DOHH2 (cell line): Measurements from ENCODE around the gene STARD3NL.

ENCODE experiments used
- H3F3A ChIP-seq: fragments of 200-600 bp; sonication (generic), shearing (Covaris generic); 2 replicates; pipeline ENCODE4 v1.6.0; 2016; ENCODE audit warnings: antibody characterized with exemption, mild to moderate bottlenecking; ENCODE audit not compliant: control insufficient read depth, insufficient read depth
- H3K27ac ChIP-seq: fragments of 200-600 bp; sonication (generic); 2 replicates; pipeline ENCODE4 v1.5.1; 2014; ENCODE audit warnings: low read depth, mild to moderate bottlenecking, low read length, moderate library complexity
- H3K27me3 ChIP-seq: fragments of 200-600 bp; sonication (generic); 2 replicates; pipeline ENCODE4 v1.6.1; 2014; ENCODE audit warnings: mild to moderate bottlenecking, low read length, mixed read lengths; ENCODE audit not compliant: control insufficient read depth
- H3K36me3 ChIP-seq: fragments of 200-600 bp; sonication (generic); 2 replicates; pipeline ENCODE4 v1.6.1; 2014; ENCODE audit warnings: mild to moderate bottlenecking, low read length, moderate library complexity, mixed read lengths; ENCODE audit not compliant: control insufficient read depth
- H3K4me1 ChIP-seq: fragments of 200-600 bp; sonication (generic); 2 replicates; pipeline ENCODE4 v1.6.1; 2014; ENCODE audit warnings: mild to moderate bottlenecking, low read length, mixed read lengths; ENCODE audit not compliant: control insufficient read depth
- H3K4me2 ChIP-seq: fragments of 200-600 bp; sonication (generic); 2 replicates; pipeline ENCODE4 v1.6.0; 2014; ENCODE audit warnings: mild to moderate bottlenecking, low read length, moderate library complexity
- H3K4me3 ChIP-seq: fragments of 200-600 bp; sonication (generic); 2 replicates; pipeline ENCODE4 v1.5.1; 2014; ENCODE audit warnings: mild to moderate bottlenecking, low read length, mixed read lengths
- H3K79me2 ChIP-seq: fragments of 200-600 bp; sonication (generic); 2 replicates; pipeline ENCODE4 v1.6.1; 2014; ENCODE audit warnings: mild to moderate bottlenecking, low read length, mixed read lengths; ENCODE audit not compliant: control insufficient read depth
- H3K9me2 ChIP-seq: fragments of 200-600 bp; sonication (generic); replicated peaks from 2 replicates; pipeline ENCODE4 v1.6.1; 2014; ENCODE audit warnings: mild to moderate bottlenecking, low read length, mixed read lengths; ENCODE audit not compliant: control insufficient read depth
- H3K9me3 ChIP-seq: fragments of 200-600 bp; sonication (generic); 2 replicates; pipeline ENCODE4 v1.6.1; 2014; ENCODE audit warnings: antibody characterized with exemption, low read length, mixed read lengths; ENCODE audit not compliant: control insufficient read depth, insufficient read depth
- H4K20me1 ChIP-seq: fragments of 200-600 bp; sonication (generic); 2 replicates; pipeline ENCODE4 v1.6.0; 2014; ENCODE audit warnings: low read depth, mild to moderate bottlenecking, antibody characterized with exemption, low read length, moderate library complexity; ENCODE audit not compliant: control insufficient read depth, insufficient read depth
- CTCF ChIP-seq: fragments of 200-600 bp; sonication (generic); IDR thresholded peaks from one replicate; pipeline ENCODE4 v1.5.1; 2014; ENCODE audit warnings: antibody characterized with exemption, mild to moderate bottlenecking, low read depth, low read length; ENCODE audit not compliant: poor library complexity, severe bottlenecking
- EZH2phosphoT487 ChIP-seq: fragments of 200-600 bp; sonication (generic); IDR thresholded peaks from 2 replicates; pipeline ENCODE4 v1.6.1; 2017; ENCODE audit warnings: borderline replicate concordance, mild to moderate bottlenecking, antibody characterized with exemption, low read length, moderate library complexity, mixed read lengths

Gene STARD3NL

GRCh38 chr7:38199782-38200181 lies 21.7 kb downstream of the STARD3NL start:
- Histone ChIP-seq H3K9me3 (no peaks in the 10 kb centered on the region), H3K4me3 (no peak overlapping the region), H3K9me2 (no peaks in the 10 kb centered on the region), H3K4me2 (no peak overlapping the region), H3K27me3 (no peaks in the 10 kb centered on the region), H3K36me3 (0 out of 2 replicates have a peak, but pooled peaks cover 3% of the 10 kb centered on the region), H3K4me1 (no peaks in the 10 kb centered on the region), H3K27ac (no peak overlapping the region), H4K20me1 (no peaks in the 10 kb centered on the region), H3K79me2 (peaks cover 24% of the 10 kb centered on the region), H3F3A (no peaks in the 10 kb centered on the region)
- TF ChIP-seq CTCF (no peak), EZH2phosphoT487 (no peak)

GRCh38 chr7:38206071-38206470 lies 28.0 kb downstream of the STARD3NL start:
- Histone ChIP-seq H3K27me3 (no peaks in the 10 kb centered on the region), H3K4me1 (no peaks in the 10 kb centered on the region), H3K27ac (no peak overlapping the region), H3K36me3 (0 out of 2 replicates have a peak, but pooled peaks cover 13% of the 10 kb centered on the region), H4K20me1 (no peaks in the 10 kb centered on the region), H3K4me2 (no peak overlapping the region), H3K79me2 (0 out of 2 replicates have a peak, but pooled peaks cover 5% of the 10 kb centered on the region), H3K9me2 (no peaks in the 10 kb centered on the region), H3F3A (0 out of 2 replicates have a peak, but pooled peaks cover 2% of the 10 kb centered on the region), H3K9me3 (no peaks in the 10 kb centered on the region), H3K4me3 (no peak overlapping the region)
- no peak for TF ChIP-seq CTCF
- TF ChIP-seq EZH2phosphoT487, result no peak

GRCh38 chr7:38207843-38208242 lies 29.8 kb downstream of the STARD3NL start:
- 0 out of 2 replicates have a peak, but pooled peaks cover 10% of the 10 kb centered on the region for H3K36me3 ChIP-seq

More at GRCh38 chr7:38207843-38208242, 29.8 kb downstream of the STARD3NL start:
- TF ChIP-seq CTCF, result no peak
- no peak for TF ChIP-seq EZH2phosphoT487
- no peaks in the 10 kb centered on the region for H4K20me1 ChIP-seq
- no peak overlapping the region for H3K27ac ChIP-seq
- no peak overlapping the region for H3K4me2 ChIP-seq
- 0 out of 2 replicates have a peak, but pooled peaks cover 2% of the 10 kb centered on the region for H3F3A ChIP-seq
- H3K27me3 ChIP-seq, result no peaks in the 10 kb centered on the region
- no peaks in the 10 kb centered on the region for H3K9me3 ChIP-seq
- H3K4me3 ChIP-seq, result no peak overlapping the region
- H3K9me2 ChIP-seq, result no peaks in the 10 kb centered on the region
- H3K79me2 ChIP-seq, result no peaks in the 10 kb centered on the region
- H3K4me1 ChIP-seq, result peaks cover 11% of the 10 kb centered on the region
